Measurements from ENCODE around the gene NEB.

The NEB gene, protein sequence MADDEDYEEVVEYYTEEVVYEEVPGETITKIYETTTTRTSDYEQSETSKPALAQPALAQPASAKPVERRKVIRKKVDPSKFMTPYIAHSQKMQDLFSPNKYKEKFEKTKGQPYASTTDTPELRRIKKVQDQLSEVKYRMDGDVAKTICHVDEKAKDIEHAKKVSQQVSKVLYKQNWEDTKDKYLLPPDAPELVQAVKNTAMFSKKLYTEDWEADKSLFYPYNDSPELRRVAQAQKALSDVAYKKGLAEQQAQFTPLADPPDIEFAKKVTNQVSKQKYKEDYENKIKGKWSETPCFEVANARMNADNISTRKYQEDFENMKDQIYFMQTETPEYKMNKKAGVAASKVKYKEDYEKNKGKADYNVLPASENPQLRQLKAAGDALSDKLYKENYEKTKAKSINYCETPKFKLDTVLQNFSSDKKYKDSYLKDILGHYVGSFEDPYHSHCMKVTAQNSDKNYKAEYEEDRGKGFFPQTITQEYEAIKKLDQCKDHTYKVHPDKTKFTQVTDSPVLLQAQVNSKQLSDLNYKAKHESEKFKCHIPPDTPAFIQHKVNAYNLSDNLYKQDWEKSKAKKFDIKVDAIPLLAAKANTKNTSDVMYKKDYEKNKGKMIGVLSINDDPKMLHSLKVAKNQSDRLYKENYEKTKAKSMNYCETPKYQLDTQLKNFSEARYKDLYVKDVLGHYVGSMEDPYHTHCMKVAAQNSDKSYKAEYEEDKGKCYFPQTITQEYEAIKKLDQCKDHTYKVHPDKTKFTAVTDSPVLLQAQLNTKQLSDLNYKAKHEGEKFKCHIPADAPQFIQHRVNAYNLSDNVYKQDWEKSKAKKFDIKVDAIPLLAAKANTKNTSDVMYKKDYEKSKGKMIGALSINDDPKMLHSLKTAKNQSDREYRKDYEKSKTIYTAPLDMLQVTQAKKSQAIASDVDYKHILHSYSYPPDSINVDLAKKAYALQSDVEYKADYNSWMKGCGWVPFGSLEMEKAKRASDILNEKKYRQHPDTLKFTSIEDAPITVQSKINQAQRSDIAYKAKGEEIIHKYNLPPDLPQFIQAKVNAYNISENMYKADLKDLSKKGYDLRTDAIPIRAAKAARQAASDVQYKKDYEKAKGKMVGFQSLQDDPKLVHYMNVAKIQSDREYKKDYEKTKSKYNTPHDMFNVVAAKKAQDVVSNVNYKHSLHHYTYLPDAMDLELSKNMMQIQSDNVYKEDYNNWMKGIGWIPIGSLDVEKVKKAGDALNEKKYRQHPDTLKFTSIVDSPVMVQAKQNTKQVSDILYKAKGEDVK (N-terminal part only)

DNA sequence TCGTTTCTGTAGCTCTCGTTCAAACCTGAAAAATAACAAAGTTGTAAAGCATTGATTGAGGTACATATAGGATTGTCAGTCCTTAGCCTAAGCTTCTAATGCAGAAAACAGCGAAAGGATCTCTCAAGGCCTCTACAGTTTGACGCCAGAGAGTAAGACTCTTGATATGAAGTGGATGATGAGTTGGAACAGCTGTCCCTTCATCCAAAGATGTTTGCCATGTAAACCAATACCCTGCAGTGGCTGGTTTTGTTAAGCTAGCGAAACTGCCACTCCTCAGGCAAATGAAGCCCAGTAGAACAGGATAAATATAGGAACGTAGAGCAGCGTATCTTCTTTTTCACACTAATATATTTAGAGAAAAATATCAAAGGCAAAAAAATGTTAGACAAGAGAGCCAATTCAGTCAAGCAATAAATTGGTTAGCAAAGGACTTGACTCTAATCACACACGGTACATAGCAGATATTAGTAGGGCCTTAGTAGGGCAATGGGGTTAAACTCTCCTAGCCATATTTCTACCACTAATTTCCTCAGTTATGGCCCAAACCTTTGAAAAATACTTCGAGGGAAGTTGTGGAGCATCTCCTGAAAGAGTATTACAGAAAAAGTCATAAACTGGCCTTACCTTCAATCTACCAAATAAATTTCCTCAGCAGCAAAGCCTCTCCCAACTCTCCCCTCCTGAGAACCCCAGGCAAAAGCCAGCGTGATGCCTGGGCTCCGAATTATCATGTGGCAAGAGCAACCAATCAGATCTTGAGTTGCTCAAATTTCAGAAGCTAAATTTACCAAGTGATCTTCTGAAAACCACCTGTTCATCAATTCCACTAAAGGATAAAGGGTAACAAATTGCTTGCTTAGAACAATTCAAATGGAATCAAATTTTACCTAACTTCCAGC, at the start of gene NEB:
Gene NEB, minus strand, starts transcription at position 706 of the 902 bp plus-strand sequence. CDS start 1,320 bp downstream, outside the sequence.
- no peak for DNase-seq

DNA sequence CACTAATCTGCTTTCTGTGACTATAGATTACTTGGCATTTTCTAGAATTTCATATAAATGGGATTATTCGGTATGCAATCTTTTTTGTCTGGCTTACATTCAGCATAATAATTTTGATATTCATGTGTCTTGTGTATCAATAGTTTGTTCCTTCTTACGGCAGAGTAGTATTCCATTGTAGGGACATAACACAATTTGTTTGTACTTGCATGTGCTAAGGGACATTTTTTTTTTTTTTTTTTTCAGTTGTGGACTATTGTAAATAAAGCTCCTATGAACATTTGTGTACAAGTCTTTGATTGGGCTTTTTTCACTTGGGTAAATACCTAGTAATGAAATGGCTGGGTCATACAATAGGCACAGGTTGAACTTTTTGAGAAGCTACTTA, 48.9 kb upstream of the NEB start:
- no peak for DNase-seq

DNA sequence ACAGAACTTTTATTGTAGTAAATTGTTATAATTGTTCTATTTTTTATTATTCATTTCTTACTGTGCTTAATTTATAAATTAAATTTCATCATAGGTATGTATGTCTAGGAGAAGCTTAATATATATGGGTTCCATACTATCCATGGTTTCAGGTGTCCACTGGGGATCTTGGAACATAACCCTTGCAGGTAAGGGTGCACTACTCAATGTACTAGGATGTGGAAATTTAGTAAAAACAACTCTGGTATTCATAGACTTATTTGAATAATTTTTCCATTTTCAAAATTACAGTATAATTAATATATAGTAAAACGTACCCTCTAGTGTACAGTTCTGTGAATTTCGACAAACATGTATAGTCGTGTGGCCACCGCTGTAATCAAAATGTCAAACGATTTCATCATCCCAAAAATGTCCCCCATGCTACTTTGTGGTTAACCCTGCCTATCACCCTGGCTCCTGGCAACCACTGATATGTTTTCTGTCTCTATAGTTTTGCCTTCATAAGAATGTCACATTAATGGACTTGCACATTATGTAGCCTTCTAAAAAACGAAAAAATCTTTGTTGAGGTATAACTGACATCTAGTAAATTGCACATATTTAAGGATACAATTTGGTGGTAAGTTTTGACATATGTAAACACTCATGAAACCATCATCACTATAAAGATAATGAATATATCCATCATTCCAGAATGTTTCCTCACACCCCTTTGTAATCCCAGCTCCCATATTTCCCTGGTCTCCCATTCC, 48.3 kb upstream of the NEB start:
- no peak for DNase-seq

DNA sequence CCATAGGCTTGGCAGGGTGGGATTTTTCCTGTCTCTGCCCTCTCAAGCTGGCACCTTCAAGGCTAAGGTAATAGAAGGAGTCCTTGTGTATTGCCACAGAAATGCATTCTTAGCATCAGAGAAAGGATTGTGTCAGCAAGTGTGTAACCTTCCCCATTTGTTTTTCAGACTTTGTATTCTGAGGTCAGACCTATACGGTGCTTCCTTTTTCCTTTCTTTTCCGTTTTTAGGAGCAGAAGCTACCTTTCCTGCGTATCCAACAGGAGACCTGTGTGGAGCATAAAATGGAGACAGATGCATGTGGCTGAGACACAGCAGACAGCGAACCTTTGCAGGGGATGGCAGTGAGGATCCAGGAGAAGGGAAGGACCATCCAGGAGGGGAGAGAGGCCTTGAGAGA, 47.4 kb upstream of the NEB start:
- no peak for DNase-seq

DNA sequence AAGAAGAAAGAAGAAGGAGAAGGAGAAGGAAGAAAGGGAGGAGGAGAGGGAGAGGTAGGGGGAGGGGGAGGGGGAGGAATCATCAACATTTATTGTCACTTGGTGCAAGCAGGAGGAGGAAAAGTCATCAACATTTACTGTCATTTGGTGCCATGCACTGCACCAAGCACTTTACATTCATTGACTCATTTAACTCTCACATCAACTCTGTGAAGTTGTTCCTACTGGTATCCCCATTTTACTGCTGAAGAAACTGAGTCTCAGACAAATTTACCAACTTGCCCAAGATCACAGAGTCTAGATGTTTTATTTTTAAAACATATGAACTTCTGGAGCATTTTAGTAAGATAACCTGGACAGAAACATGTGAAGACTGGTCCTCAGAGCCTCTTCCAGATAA, 46.7 kb upstream of the NEB start:
- no peak for DNase-seq

DNA sequence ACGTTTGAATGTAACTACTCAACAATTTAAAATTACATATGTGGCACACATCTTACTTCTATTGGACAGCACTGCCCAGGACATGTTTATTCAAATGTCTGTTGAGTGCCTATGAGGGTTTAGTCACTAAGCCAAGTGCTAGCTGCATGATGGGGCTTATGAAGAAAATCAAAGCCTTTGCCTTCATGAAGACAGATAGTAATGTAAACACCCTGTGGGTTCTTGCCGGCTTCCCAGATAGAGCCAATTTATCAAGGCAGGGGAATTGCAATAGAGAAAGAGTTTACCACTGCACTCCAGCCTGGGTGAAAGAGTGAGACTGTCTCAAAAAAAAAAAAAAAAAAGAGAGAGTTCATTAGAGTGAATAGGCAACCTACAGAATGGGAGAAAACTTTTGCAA, 43.7 kb upstream of the NEB start:
- no peak for DNase-seq

DNA sequence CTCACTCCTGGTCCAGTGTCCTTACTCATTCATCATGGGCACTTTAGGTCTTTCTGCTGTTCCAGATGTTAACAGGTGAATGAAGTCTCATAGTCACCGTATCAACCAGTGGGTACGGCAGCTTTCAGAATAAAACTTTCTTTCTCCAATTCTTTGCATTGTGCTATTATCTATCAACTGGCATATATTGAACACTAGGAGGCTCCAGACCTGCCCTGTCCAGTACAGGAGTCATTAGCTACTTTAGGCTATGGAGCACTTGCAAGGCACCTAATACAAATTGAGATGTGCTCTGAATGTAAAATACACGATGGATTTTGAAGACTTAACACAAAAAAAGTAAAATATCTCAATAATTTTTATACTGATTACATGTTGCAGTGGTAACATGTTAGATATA, 43.2 kb upstream of the NEB start:
- DNase-seq = no peak

DNA sequence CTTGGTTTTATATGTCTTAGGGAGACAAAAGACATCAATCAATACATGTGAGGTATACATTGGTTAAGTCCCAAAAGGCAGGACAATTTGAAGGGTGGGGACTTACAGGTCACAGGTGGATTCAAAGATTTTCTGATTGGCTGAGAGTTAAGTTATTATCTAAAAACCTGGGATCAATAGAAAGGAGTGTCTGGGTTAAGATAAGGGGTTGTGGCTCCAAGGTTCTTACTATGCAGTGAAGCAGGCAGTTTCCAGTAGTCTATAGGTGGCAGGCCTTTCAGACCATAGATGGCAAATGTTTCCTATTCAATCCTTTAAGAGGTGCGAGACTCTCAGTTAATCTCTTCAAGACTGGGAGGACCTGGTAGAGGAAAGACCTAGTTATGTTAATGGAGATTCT, 42.1 kb upstream of the NEB start:
- no peak for DNase-seq

DNA sequence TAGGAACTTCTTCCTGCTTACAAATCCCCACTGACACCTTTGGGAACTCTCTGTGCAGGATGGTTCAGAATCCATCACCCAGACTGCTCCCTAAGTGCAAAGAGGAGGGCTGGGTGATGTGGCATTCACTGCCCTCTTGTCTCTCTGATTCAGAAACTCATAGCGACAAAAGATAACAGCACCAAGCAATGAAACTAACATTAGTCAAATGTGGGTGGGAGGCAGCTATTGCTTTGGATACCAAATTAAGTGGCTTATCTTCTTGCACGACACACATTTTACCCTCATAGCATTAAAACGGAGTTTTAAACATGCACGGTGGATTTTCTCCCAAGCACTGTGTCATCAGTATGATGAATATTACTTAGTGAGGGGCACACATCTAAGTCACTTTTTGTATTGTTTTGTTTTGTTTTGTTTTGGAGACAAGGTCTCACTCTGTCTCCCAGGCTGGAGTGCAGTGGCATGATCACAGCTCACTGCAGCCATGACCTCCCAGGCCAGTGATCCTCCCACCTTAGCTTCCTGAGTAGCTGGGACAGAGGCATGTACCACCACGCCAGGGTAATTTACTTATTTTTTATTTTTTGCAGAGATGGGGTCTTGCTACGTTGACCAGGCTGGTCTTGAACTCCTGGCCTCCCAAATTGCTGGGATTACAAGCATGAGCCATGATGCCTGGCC, 40.9 kb upstream of the NEB start:
- DNase-seq = no peak

DNA sequence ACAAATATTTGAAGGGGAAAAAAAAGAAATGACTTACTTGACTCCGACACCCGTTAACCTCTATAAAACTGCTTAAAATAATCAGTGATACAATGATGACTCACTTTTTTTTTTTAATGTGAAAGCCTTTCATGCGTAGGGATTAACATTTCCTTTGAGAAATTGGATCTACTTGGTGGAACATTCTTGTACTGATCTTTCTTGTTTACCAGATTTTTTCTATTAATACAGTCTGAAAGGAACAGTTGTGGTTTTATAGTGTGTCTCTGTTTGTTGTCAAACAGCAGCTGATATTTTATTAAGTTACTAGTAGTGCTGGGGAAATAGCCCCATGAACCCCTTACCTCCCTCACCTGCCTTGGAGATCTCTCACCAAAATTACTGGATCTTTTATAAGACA, 40.2 kb upstream of the NEB start:
- DNase-seq = no peak

DNA sequence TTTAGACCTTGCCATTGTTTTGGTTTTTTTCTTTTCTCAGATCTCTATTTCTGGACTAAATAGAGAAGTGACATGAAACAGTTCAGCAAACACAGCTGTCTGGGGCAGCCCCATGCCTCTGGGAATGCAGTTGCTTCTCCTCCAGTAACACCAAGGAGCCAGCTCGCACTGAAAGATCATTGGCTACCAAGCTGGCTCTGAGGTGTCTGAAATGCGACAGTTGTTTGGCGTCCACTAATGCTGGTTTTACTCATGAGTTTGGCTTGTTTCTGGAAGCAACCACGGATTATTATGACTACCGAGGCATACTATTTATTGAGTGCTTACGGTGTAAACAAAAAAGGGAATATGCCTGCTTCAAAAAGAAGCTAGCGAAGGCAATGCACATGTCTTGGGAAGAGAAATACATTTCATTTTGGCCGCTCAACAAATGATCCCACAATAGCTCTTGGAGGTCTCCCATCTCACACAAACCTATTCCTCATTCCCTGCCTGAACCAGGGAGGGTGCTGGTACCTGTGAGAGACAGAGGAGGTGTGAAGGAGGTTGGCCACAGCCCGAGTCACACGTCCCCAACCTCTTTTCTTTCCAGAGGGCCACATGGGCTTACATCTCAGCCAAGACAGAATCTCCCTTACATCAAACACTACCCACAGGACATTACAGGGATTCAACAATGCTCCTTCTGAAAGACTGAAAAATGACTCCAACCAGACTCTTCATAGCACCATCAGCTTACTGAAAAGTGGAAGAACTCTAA, 37.5 kb upstream of the NEB start:
- no peak for DNase-seq

DNA sequence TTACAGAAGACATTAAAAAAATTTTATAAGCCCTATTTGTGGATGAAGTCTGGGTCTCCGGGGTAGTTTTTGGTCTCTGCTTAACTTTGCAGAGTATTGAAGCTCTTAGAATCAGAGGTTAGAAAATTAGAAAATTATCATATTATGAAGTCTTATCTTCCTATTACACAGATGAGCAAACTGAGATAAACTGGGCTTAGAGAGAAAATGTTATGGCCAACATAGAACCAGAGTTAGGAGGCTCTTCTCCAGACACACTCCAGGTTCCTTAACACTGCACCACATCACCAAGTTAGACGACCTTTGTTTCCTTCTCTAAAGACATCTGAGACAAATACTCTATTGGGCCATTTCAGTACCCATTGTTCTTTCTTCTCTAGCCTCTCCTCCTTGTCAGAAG, 36.7 kb upstream of the NEB start:
- DNase-seq = no peak

DNA sequence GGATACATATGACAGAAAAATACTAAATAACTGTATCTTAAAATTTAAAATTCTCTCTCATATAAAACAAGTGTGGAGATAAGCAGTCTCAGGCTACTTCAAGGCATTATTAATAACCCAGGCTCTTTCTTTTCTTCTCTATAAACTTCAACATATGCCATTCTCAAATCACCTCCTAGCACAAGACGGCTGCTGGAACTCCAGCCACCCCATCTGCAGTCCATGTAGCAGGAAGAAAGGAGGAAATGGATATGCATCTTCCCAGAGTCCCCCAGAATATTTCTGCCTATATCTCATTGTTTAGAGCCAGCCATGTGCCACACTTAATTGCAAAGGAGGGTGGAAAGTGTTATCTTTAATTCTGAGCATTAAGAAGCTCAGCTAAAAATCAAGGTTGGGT, 35.3 kb upstream of the NEB start:
- no peak for DNase-seq

DNA sequence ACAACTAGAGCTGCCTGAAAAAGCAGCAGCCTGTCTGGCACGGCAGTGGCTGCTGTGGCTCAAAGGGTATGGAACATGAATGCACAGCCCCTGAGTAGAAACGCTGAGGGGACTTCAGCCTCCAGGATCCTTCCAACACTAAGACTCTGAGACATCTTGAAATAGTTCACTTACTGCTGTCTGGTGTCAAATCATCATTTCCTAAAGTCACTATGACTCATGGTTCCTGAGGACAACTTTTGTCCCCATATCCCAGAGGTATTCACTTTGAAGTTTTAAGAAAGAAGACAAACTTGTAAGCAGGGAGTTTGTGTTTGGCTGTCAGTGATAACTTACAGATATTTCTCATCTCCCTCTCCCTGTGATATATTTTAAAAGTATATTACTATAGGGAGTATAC, 33.3 kb upstream of the NEB start:
- DNase-seq = no peak

DNA sequence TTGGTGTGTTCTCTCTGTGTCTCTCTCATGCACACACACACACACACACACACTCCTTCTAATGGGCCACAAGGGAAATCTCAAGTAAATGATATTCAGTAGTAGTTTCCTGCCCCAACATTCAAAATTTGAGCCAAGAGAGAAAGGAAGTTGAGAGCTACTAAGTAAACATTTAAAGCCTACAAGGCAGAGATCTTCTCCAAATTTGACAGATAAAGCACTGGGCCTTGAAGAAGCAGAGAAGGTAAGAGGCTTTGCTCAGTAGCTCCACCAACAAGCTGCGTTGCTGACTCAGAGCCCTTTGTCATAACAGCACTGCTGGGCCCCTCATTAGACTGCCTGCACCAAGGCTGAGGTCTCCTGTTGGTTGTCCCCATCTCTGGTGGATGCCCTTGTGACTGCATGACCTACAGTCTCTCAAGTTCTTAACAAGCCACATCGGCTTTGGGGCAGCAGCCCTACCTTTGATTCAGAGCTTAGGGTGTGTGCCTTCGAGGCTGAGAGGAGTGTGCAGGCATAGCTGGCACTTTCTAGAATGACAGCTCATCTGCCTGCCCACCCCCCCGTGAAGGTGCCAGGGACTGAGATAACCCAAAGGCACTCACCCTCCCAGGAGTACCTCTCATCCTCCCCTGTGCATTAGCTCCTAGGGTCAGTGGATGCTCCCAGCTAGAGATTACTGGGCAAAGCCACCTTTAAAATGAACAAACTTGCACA, 32.3 kb upstream of the NEB start:
- no peak for DNase-seq

DNA sequence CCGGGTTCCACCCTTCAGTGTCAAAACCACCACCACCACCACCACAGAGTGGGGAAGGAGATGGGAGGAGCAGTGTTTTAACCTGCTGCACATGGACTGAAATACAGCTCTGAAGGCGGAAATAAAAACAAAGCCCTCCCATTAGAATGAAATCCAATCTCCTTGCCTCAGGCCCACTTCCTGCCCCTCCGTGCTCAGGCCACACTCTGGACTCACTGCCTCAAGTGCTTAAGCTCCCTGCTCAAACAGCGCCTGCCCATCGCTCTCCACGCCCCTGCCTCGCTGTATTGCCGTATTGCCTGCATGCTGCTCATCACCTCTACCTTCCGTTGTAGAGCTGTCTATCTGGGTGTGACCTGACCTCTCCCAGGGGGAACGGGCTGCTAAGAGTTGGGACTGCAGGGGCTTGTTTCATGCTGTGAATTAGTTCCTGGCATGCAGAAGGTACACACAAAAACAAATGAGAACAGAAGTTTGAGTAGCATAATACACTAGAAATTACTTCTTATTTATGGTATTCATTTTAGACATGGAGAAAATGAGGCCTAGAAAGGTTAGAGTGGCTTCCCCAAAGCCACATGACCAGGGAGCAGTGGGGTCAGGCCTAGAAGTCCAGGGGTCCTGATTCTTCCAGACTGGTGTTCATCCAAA, 31.6 kb upstream of the NEB start:
- DNase-seq = no peak

DNA sequence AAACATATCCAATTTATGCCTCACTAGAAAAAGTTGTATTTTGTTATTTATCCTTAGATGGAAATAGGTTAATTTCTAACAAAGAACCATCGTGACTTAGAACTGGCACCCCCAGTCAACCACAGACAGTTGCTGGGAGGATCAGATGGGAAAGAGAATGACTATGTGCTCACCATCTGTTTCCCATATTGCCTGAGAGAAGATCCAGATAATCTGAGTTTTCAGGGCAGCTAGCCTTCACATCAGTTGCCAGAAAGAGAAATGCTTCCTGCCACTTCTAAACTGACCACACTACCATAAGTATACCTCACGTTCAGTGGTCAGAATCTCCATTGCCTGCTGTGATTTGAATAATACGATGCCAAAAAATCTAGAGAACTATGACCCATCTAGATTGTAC, 28.4 kb upstream of the NEB start:
- DNase-seq = no peak

DNA sequence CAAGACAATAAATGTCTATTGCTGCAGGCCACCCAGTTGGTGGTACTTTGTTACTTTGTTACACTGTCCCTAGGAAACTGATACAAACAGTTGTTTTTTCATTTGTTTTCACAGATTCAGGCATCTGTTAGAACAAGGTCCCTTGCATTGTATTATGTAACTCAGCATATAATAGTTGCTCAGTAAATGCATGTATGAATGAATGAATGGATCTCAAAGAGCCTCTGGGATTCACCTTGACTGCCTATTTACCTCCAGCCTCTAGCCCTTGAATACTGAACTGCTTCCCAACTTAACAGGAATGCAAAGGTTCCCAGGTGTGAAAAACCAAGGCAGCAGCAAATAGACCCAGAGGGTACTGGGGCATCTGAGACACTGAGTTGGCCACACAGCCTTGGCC, 27.4 kb upstream of the NEB start:
- no peak for DNase-seq

DNA sequence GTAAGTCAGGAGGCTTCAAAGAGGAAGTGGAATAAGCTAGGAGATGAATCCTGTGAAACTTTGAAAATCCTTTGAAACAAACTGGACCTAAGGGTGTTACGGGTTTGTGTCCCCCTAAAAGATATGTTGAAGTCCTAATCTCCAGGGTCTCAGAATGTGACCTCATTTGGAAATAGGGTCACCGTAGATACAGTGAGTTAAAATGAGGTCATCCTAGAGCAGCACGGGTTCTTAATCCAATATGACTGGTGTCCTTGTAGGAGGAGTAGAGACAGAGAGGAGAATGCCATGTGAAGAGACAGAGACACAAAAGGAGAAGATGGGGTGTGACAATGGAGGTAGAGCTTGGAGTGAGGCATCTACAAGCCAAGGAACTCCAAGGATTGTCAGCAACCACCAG, 26.9 kb upstream of the NEB start:
- DNase-seq = no peak

All from activated naive CD4-positive, alpha-beta T cell treated with anti-CD3 and anti-CD28 coated beads, Interleukin-2, amount 50 U/mL, for 16 hours (primary cell).